Naive thymus-derived CD4-positive, alpha-beta T cell (primary cell): ENCODE results near the gene DHRS1. TPM values are rescaled to one million over a fixed set of nuclear protein-coding genes. Genes with fewer than 3 reads are reported as not detected.

ENCODE experiments used
- ATAC-seq: fragments of 150-1000 bp; cut with Tn5 transposase; 2 replicates; pipeline ENCODE4 v1.10.0; 2021; ENCODE audit warnings: mild to moderate bottlenecking, moderate library complexity
- CTCF ChIA-PET: fragments of 350-600 bp; sonication (Branson Sonifier 250); formaldehyde crosslinking; loops from one replicate; lab custom pipeline; 2021; ENCODE audit warnings: antibody characterized with exemption; lab: Charles Lee
- POLR2A ChIA-PET: fragments of 350-600 bp; sonication (Branson Sonifier 250); formaldehyde crosslinking; loops from one replicate; lab custom pipeline; 2021; ENCODE audit warnings: antibody characterized with exemption, inconsistent platforms; lab: Charles Lee
- DNase-seq, 9 donors: peaks; one replicate each; pipeline versions ENCODE4 v3.0.0 to v3.0.0-alpha.2; 2020 to 2022; ENCODE audit warnings: mixed read lengths in 1 of 9
- H3K27ac ChIP-seq: one replicate; pipeline ENCODE4 v1.7.0; 2013; ENCODE audit warnings: mild to moderate bottlenecking, low read depth, low read length, moderate library complexity
- H3K27me3 ChIP-seq, 2 donors: one replicate each; pipeline ENCODE4 v1.7.0; 2013; ENCODE audit warnings: low read length in 2 of 2, mild to moderate bottlenecking in 2 of 2, moderate library complexity in 2 of 2; ENCODE audit not compliant: control insufficient read depth in 2 of 2, insufficient read depth in 2 of 2
- H3K36me3 ChIP-seq, 3 experiments: 1 replicate in 2 of 3; 2 replicates in 1 of 3; pipeline ENCODE4 v1.7.0; 2013; ENCODE audit warnings: low read length in 3 of 3, mild to moderate bottlenecking in 3 of 3, moderate library complexity in 1 of 3; ENCODE audit not compliant: insufficient read depth in 3 of 3, control insufficient read depth in 2 of 3
- H3K4me1 ChIP-seq, 2 donors: one replicate each; pipeline ENCODE4 v1.7.0; 2013; ENCODE audit warnings: low read length in 2 of 2, mild to moderate bottlenecking in 2 of 2, moderate library complexity in 1 of 2; ENCODE audit not compliant: control insufficient read depth in 2 of 2, insufficient read depth in 2 of 2
- H3K4me3 ChIP-seq: 2 replicates; pipeline ENCODE4 v1.7.0; 2013; ENCODE audit warnings: mild to moderate bottlenecking, low read length
- H3K9me3 ChIP-seq, 3 experiments: 1 replicate in 2 of 3; 2 replicates in 1 of 3; pipeline ENCODE4 v1.7.0; 2013; ENCODE audit warnings: low read length in 3 of 3; ENCODE audit not compliant: control insufficient read depth in 2 of 3
- H3K27ac Mint-ChIP-seq, 9 donors: one replicate each; pipeline ENCODE4 v1.8.0; 2020 to 2022; ENCODE audit warnings: mixed read lengths in 9 of 9, mild to moderate bottlenecking in 8 of 9, moderate library complexity in 5 of 9, inconsistent platforms in 2 of 9
- H3K27me3 Mint-ChIP-seq, 5 donors: one replicate each; pipeline ENCODE4 v1.8.0; 2021 to 2022; ENCODE audit warnings: mixed read lengths in 5 of 5, mild to moderate bottlenecking in 1 of 5
- H3K36me3 Mint-ChIP-seq, 5 donors: one replicate each; pipeline ENCODE4 v1.8.0; 2020 to 2022; ENCODE audit warnings: mixed read lengths in 5 of 5, mild to moderate bottlenecking in 3 of 5, inconsistent platforms in 1 of 5
- H3K4me1 Mint-ChIP-seq, 7 donors: one replicate each; pipeline ENCODE4 v1.8.0; 2020 to 2022; ENCODE audit warnings: mixed read lengths in 7 of 7, mild to moderate bottlenecking in 3 of 7, inconsistent platforms in 1 of 7
- H3K4me3 Mint-ChIP-seq, 10 donors: one replicate each; pipeline ENCODE4 v1.8.0; 2020 to 2022; ENCODE audit warnings: mild to moderate bottlenecking in 10 of 10, mixed read lengths in 10 of 10, moderate library complexity in 6 of 10, inconsistent platforms in 2 of 10
- H3K9me3 Mint-ChIP-seq, 11 donors: one replicate each; pipeline ENCODE4 v1.8.0; 2020 to 2022; ENCODE audit warnings: mixed read lengths in 11 of 11, mild to moderate bottlenecking in 4 of 11, inconsistent platforms in 1 of 11, moderate library complexity in 1 of 11
- intact Hi-C, 2 donors: fragments of 100-400 bp; cut with micrococcal nuclease; formaldehyde crosslinking; loops; one replicate each; pipeline ENCODE4 v1.15.1; 2023
- polyA plus RNA-seq, 2 donors: library from polyadenylated mRNA; unstranded; fragments of 300-500 nt; fragmentation: Illumina TruSeq; gene quantifications; one replicate each; pipeline ENCODE4 v1.2.3, GENCODE V29; 2021
- total RNA-seq, 6 experiments: library from RNA in 5 of 6; stranded (reverse) in 5 of 6; gene quantifications; 1 replicate in 5 of 6; 2 replicates in 1 of 6; pipeline ENCODE4 v1.2.3 and lab custom pipeline; 2021 to 2026

The DHRS1 gene
- total and polyA plus RNA-seq, 7 experiments from 2014 or later = 21.3 to 38.4 (median 33.3) TPM

DNA sequence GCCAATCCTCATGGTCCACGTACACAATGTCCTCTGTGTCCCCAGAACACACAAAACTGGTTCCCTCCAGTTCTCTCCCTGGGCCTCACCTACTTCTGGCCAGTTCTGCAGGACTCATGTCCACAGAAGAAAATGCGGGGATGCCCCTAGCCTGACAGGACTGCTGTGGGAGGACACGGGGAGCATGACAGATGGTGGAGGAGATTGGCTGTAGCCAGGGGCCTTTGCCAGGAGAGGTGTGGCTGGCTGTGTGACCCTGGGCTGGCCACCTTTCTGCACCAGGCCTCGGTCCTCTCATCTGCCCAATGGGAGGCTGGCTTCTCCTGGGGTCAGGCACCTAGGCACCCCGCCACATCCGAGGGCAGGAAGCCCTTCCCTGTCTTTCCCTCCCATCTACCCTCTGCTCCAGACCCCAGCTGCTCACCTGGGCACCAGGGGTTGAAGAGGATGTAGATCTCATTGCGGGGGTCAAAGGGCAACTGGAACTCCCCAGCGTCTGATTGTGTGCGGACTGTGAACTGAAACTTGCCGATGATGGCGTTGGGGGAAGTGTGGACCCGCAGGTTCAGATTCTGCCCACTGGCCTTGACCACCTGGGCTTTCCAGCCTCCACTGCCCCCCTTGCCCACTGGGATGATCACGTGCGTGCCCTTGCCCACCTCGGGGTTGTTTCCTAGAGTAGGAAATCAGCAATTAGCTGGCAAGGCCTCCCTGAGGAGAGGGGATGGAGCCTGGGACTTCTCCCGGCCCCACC lies 39.4 kb downstream of the DHRS1 start:
- ATAC-seq = no peak
- Mint-ChIP-seq H3K4me3 (no peak overlapping the region), H3K27ac (no peak overlapping the region), H3K4me1 (peaks cover 0 to 3% (median 0%) of the 10 kb centered on the region in 7 donors), H3K9me3 (no peaks in the 10 kb centered on the region), H3K27me3 (no peaks in the 10 kb centered on the region), H3K36me3 (peaks cover 0 to 27% (median 9%) of the 10 kb centered on the region in 5 donors)
- ChIA-PET CTCF (no interaction called here), POLR2A (no interaction called here)
- H3K4me3 ChIP-seq = no peak overlapping the region
- no peaks in the 10 kb centered on the region for H3K4me1 ChIP-seq
- no peak for DNase-seq
- no peaks in the 10 kb centered on the region for H3K9me3 ChIP-seq
- peaks cover 0 to 45% (median 1%) of the 10 kb centered on the region in 3 experiments for H3K36me3 ChIP-seq
- no peak overlapping the region for H3K27ac ChIP-seq
- intact Hi-C loops = no loop called here
- H3K27me3 ChIP-seq = no peaks in the 10 kb centered on the region

DNA sequence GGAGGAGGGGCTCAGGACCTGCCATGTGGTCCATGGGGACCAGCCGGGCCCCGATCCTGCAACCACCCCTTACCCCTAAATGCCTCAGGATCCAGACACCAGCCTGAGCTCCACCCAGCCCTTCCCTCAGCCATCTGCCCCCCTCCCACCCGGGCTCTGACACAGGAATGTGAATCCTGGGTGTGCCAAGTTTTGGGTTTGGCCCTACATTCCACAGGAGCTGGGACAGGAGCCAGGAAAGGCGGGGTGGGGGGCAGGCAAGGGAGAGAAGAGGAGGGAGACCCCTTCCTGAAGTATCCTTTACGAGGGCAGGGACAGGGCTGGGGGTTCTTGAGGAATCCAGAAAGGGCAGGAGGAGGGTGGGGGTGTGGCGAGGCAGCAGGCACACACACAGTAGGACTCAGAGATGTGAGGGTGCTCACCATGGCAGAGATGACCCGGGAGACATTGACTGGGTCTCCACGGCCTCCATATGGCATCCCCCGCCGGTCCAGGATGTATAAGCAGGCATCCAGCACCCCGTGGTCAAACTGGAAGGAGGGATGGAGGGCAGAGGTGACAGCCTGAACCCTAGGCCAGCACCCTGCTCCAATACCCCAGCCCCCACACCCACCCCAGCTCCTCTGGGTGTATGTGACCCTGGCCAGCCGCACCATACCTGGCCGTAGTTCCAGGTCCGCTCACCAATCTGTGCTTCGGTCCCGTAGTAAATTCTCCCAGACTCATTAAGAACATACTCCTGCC lies 40.1 kb downstream of the DHRS1 start:
- ChIA-PET POLR2A (no interaction called here), CTCF (no interaction called here)
- no peak overlapping the region for H3K27ac Mint-ChIP-seq

DNA sequence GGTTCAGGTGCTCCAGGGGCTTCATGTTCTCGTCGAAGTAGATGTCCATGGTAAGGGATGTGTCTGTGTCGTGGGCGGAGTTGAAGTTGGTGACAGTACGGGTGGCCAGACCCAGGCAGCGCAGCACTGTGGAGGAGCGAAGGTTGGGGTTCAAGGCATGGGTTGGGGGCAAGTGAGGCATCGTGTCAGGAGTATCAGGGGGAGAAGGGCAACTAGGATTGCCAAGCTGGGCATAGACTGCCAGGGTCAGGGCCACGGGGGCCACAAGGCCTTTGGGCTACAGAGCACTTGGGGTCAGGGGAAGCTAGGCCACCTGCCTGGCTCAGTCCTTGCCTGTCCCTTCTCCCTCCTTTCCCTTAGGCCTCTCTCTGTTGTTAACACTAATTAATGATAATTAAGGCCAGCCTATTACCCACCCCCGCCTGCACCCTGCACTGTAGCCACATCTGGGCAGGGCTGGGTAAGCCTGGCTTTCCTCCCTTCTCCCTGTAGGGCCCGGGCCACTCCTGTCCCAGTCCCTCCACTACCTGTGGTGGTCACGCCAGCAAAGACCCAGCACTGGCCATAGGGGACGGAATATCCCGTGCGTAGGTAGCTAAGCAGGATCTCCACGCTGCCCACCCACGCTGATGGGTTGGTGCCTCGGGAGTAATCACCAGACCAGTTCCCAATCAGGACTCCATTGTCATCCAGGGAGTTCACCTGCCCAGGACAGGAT lies 40.9 kb downstream of the DHRS1 start:
- POLR2A ChIA-PET = interaction anchor here (1.4 kb wide), 1 partner anchor 32 kb away, joined by 4 read pairs; no protein-coding TSS in a partner anchor
- no peak for DNase-seq
- H3K27me3 ChIP-seq = no peaks in the 10 kb centered on the region

More for the DNA sequence above, 40.1 kb downstream of the DHRS1 start:
- no peaks in the 10 kb centered on the region for H3K9me3 ChIP-seq
- H3K36me3 ChIP-seq = peaks cover 0 to 45% (median 7%) of the 10 kb centered on the region in 3 experiments
- H3K4me1 ChIP-seq = no peaks in the 10 kb centered on the region
- no peak overlapping the region for H3K27ac ChIP-seq
- Mint-ChIP-seq H3K36me3 (peaks cover 0 to 26% (median 10%) of the 10 kb centered on the region in 5 donors), H3K4me3 (no peak overlapping the region), H3K4me1 (peaks cover 0 to 3% (median 0%) of the 10 kb centered on the region in 7 donors), H3K27me3 (no peaks in the 10 kb centered on the region), H3K9me3 (no peaks in the 10 kb centered on the region)
- ATAC-seq (no peak), DNase-seq (no peak)
- intact Hi-C loops = no loop called here
- no peak overlapping the region for H3K4me3 ChIP-seq
- no peaks in the 10 kb centered on the region for H3K27me3 ChIP-seq

GRCh38 chr14:24258119-24258518 lies 41.5 kb downstream of the DHRS1 start:
- Mint-ChIP-seq H3K4me1 (peaks cover 0 to 3% (median 0%) of the 10 kb centered on the region in 7 donors), H3K27me3 (no peaks in the 10 kb centered on the region), H3K9me3 (no peaks in the 10 kb centered on the region), H3K27ac (no peak overlapping the region), H3K4me3 (no peak overlapping the region), H3K36me3 (peaks cover 0 to 36% (median 11%) of the 10 kb centered on the region in 5 donors)
- no peak overlapping the region for H3K27ac ChIP-seq
- H3K27me3 ChIP-seq = no peaks in the 10 kb centered on the region
- DNase-seq (no peak), ATAC-seq (no peak)
- intact Hi-C loops = no loop called here
- H3K9me3 ChIP-seq = no peaks in the 10 kb centered on the region
- no peaks in the 10 kb centered on the region for H3K4me1 ChIP-seq
- ChIA-PET POLR2A (interaction anchor here (1.4 kb wide), 1 partner anchor 32 kb away, joined by 4 read pairs; no protein-coding TSS in a partner anchor), CTCF (interaction anchor here (1.5 kb wide), 1 partner anchor 50 kb away, joined by 3 read pairs; the partner anchor contains the start of gene CIDEB)
- peaks cover 0 to 43% (median 7%) of the 10 kb centered on the region in 3 experiments for H3K36me3 ChIP-seq
- H3K4me3 ChIP-seq = no peak overlapping the region

More for the DNA sequence above, 40.9 kb downstream of the DHRS1 start:
- H3K36me3 Mint-ChIP-seq = peaks cover 0 to 34% (median 10%) of the 10 kb centered on the region in 5 donors
- CTCF ChIA-PET = interaction anchor here (0.6 to 1.5 kb wide), 2 partner anchors 31 to 49 kb away, joined by 3 read pairs; partner anchors contain the start of gene CIDEB
- H3K4me3 Mint-ChIP-seq = no peak overlapping the region
- no peaks in the 10 kb centered on the region for H3K9me3 ChIP-seq
- no peaks in the 10 kb centered on the region for H3K9me3 Mint-ChIP-seq
- no peaks in the 10 kb centered on the region for H3K4me1 ChIP-seq
- no peak overlapping the region for H3K4me3 ChIP-seq
- intact Hi-C loops = no loop called here
- H3K4me1 Mint-ChIP-seq = peaks cover 0 to 3% (median 0%) of the 10 kb centered on the region in 7 donors
- no peak overlapping the region for H3K27ac Mint-ChIP-seq
- no peak overlapping the region for H3K27ac ChIP-seq
- peaks cover 0 to 45% (median 7%) of the 10 kb centered on the region in 3 experiments for H3K36me3 ChIP-seq
- no peaks in the 10 kb centered on the region for H3K27me3 Mint-ChIP-seq
- ATAC-seq = no peak

DNA sequence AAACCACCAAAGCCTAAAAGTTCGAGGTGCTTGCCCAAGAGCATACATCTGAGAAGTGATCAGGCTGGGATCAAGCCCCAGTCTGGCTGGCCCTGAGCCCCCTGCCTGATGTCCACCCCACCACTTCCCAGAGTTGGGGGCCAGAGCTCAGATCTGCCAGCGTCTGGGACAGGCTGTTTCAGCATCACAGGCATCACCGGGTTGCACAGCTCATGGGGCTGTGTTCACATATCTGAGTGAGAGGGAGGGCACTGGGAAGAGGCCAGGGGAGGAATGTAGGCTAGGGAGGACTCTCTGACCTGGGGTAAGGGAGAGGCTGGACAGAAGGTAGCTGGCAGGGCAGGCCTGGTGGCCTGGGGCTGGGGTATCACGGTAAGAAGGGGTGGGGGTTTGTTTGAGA lies 42.6 kb downstream of the DHRS1 start:
- H3K36me3 ChIP-seq = peaks cover 0 to 47% (median 9%) of the 10 kb centered on the region in 3 experiments
- ChIA-PET CTCF (interaction anchor here (1.5 kb wide), 1 partner anchor 51 kb away, joined by 3 read pairs; the partner anchor contains the start of gene CIDEB), POLR2A (interaction anchor here (0.6 to 1.4 kb wide), 2 partner anchors 14 to 33 kb away, joined by 4 to 5 read pairs; no protein-coding TSS in a partner anchor)
- no peak overlapping the region for H3K4me3 ChIP-seq
- DNase-seq = no peak
- ATAC-seq = no peak
- Mint-ChIP-seq H3K27me3 (no peaks in the 10 kb centered on the region), H3K36me3 (peaks cover 0 to 34% (median 8%) of the 10 kb centered on the region in 5 donors), H3K4me1 (peaks cover 0 to 3% (median 0%) of the 10 kb centered on the region in 7 donors), H3K9me3 (no peaks in the 10 kb centered on the region), H3K27ac (no peak overlapping the region), H3K4me3 (no peak overlapping the region)
- no peak overlapping the region for H3K27ac ChIP-seq
- H3K4me1 ChIP-seq = no peaks in the 10 kb centered on the region
- intact Hi-C loops = no loop called here
- H3K27me3 ChIP-seq = no peaks in the 10 kb centered on the region
- H3K9me3 ChIP-seq = no peaks in the 10 kb centered on the region
